GM12892 (cell line): ENCODE results near the gene SCAPER. TPM values are rescaled to one million over a fixed set of nuclear protein-coding genes. Genes with fewer than 3 reads are reported as not detected.

Source experiments
- DNase-seq: peaks from one replicate; pipeline ENCODE4 v3.0.0; 2011; ENCODE audit not compliant: insufficient read length
- FAIRE-seq: peaks from 2 replicates; lab custom pipeline; 2011; peaks lifted over from hg19 to GRCh38; lab: Jason Lieb, UNC
- POLR2A ChIP-seq: IDR thresholded peaks from 2 replicates; pipeline ENCODE4 v1.6.1; 2011; ENCODE audit warnings: low read depth, low read length, control low read depth
- POLR2AphosphoS5 ChIP-seq: IDR thresholded peaks from 2 replicates; pipeline ENCODE4 v1.6.1; 2011; ENCODE audit warnings: low read depth, low read length, control low read depth
- TAF1 ChIP-seq: IDR thresholded peaks from 2 replicates; pipeline ENCODE4 v1.6.1; 2011; ENCODE audit warnings: low read depth, mild to moderate bottlenecking, control low read depth, low read length, borderline replicate concordance
- polyA plus RNA-seq: library from polyadenylated mRNA; unstranded; fragments of >200 nt; gene quantifications from one replicate; pipeline ENCODE4 v1.2.1, GENCODE V29; 2012; ENCODE audit warnings: missing spikeins, inconsistent platforms; ENCODE audit not compliant: missing spikeins

The SCAPER gene
- polyA plus RNA-seq: 7.8 TPM

DNA sequence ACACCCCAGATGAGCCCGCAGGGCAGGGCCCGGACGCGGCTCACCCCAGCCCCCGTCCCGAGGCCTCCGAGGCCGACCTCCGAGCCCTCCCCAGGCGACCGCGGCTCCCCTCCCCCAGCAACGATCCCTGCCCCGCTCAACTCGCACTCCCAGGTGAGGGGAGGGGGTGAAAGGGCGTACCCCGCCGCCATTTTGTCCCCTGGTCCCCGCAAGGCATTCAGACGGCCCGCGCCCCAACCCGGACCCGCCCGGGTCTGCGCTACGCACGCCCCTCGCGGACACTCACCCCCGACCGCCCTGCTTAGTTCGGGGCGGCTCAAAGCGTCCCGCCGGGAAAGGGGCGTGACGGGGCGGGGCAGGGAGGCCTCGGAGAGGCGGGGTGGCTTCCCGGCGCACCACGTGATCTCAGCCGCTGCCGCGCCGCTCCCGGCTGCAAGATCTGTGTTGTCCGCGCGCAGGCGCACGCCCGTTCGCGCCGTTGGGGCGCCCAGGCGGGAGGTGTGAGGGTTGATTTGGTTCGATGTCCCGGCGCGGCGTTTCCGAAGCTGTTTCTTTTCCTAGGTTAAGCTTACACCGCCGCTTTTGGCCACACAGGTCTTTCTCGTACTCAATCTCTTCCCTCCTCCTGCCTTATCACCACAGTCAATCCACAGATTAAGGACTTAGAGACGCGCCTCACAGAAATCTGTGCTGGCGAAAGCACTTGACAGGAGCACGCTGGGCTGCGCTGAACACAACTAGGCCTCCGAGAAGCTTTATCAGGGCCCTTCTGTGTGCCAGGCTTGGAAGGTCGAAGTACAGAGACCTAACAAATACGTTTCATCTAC is at the start of gene SCAPER:
Gene SCAPER, minus strand, starts transcription at position 328 of the 827 bp plus-strand sequence. CDS start 21,523 bp downstream, outside the sequence.
- DNase-seq: peak; percentile 89
- peak; percentile 82 for FAIRE-seq
- TF ChIP-seq POLR2A (peak; percentile 62; the same call in 1 of the 2 replicates), POLR2AphosphoS5 (no peak)

- TF ChIP-seq TAF1 (no peak), POLR2A (no peak), POLR2AphosphoS5 (no peak)
- no peak for FAIRE-seq
- no peak for DNase-seq
Measured at GRCh38 chr15:76954744-76955143, 49.6 kb upstream of the SCAPER start.

DNA sequence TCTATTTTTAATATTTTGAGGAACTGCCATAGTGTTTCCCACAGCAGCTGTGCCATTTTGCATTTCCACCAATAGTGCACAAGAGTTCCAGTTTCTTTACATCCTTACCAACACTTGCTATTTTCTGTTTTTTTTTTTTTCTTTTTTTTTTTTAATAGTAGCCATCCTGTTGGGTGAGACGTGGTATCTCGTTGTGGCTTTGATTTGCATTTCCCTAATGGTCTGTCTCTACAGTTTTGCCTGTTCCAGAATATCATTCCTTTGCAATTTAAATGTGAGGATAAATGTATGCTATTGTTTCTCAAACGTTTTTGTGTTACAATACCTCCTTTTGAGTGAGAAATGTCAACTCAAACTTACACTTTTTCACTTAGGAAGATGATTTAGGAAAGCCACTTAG is 48.8 kb upstream of the SCAPER start:
- no peak for DNase-seq
- no peak for FAIRE-seq
- TF ChIP-seq POLR2AphosphoS5 (no peak), TAF1 (no peak), POLR2A (no peak)

DNA sequence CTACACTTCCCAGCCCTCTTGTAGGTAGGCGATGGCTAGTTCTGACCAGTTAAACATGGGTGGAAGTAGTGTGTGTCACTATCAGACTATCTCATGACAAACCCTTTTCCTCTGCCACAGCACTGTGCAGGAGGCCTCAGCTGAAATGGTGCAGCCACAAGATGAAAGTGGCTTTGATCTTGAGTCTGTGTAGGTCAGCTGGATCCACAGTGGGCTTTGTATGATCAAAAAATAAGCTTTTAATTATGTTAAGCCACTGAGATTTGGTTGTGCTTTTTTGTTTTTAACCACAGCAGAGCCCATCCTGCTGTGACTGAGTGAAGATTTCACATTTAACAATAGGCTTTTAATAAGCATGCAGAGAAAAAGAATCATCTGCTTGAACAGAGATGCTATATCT is 46.1 kb upstream of the SCAPER start:
- TF ChIP-seq POLR2AphosphoS5 (no peak), TAF1 (no peak), POLR2A (no peak)
- FAIRE-seq (no peak), DNase-seq (no peak)

GRCh38 chr15:76947454-76947853 is 42.3 kb upstream of the SCAPER start:
- FAIRE-seq: no peak

DNA sequence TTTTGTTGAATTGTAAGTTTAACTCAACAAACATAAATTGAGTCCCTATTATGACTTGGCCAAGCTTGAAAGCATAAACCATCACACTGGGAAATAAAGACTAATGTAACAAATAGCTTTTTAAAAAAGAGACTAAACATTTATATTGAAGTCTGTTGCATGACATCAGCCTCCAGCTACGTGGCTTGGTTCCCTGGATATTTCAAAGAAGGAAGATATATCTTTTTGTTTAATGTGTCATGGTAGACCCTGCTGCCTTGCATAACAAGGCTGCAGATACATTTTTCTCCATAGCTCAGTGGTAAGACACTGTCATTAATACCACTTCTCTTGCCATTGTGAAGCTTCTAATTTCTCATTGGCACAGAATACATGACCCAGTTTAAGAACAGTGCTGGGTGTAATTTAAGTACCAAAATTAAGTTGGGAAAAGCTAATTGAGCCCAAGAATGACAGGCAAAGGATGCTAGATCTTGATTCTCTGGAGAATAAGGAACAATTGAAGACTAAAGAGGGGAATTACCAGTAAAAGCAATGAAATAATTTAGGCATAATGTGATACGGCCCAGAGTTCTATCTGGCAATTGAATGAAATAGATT is 40.5 kb upstream of the SCAPER start:
- TF ChIP-seq POLR2A: no peak
- TF ChIP-seq POLR2AphosphoS5: no peak
- TF ChIP-seq TAF1: no peak
- DNase-seq: no peak
- no peak for FAIRE-seq

More at GRCh38 chr15:76947454-76947853, 42.3 kb upstream of the SCAPER start:
- no peak for DNase-seq
- no peak for TF ChIP-seq POLR2AphosphoS5
- TF ChIP-seq TAF1: no peak
- no peak for TF ChIP-seq POLR2A

- DNase-seq (no peak), FAIRE-seq (no peak)
- no peak for TF ChIP-seq POLR2AphosphoS5
Measured at GRCh38 chr15:76942331-76942730, 37.2 kb upstream of the SCAPER start.

- DNase-seq: no peak
- FAIRE-seq: no peak
- TF ChIP-seq POLR2AphosphoS5 (no peak), TAF1 (no peak), POLR2A (no peak)
Measured at GRCh38 chr15:76941636-76942035, 36.5 kb upstream of the SCAPER start.

- FAIRE-seq (no peak), DNase-seq (no peak)
- TF ChIP-seq TAF1 (no peak), POLR2A (no peak), POLR2AphosphoS5 (no peak)
Measured at GRCh38 chr15:76939715-76940114, 34.6 kb upstream of the SCAPER start.

DNA sequence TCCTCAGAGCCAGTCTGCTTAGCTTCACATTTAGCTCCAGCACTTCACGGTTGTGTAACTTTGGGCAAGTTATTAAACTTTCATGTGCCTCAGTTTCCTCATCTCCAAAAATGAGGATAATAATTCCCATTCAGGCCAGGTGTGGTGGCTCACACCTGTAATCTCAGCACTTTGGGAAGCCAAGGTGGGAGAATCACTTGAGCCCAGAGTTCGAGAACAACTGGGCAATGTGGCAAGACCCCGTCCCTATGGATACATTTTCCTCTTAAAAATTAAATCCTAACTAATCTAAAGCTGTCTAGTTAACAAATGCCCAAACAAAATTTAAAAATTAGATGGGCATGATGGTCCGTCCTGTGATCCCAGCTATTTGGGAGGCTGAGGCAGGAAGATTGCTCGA is 33.6 kb upstream of the SCAPER start:
- DNase-seq (no peak), FAIRE-seq (no peak)
- TF ChIP-seq POLR2AphosphoS5 (no peak), TAF1 (no peak), POLR2A (no peak)

DNA sequence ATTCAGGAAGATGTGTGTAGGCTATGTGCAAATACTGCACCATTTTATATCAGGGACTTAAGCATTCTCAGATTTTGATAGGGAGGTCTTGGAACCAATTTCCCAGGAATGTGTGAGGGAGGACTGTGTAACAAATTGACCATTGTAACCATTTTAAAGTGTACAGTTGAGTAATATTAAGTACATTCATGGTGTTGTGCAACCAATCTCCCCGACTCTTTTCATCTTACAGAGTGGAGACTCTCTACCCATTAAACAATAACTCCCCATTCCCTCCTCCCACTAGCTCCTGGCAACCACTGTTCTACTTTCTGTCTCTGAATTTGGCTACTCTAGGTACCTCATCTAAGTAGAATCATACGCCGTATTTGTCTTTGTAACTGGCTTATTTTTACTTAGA is 31.5 kb upstream of the SCAPER start:
- FAIRE-seq (no peak), DNase-seq (no peak)
- TF ChIP-seq TAF1: no peak
- no peak for TF ChIP-seq POLR2A
- TF ChIP-seq POLR2AphosphoS5: no peak

DNA sequence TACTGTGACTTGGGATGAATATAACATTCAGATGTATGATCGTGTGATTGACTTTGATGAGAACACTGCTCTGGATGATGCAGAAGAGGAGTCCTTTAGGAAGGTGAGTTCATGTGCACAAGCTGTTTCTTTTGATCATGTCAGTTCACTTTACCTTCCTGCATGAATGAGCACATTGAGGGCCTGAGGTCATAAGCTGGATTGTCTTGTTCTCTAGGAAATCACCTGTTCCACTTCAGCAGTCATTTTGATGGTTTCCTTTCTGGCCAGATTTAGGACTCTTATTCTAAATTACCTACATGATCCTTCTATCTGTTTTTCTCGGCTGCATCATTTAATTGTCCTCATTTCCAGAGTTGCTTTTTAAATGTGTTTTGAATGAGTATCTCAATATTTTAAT is 30.5 kb upstream of the SCAPER start:
- FAIRE-seq (peak; percentile 88), DNase-seq (peak; percentile 15)
- TF ChIP-seq POLR2A (no peak), TAF1 (no peak), POLR2AphosphoS5 (no peak)
